ENCODE results near the gene FRS2.

The FRS2 gene

DNA sequence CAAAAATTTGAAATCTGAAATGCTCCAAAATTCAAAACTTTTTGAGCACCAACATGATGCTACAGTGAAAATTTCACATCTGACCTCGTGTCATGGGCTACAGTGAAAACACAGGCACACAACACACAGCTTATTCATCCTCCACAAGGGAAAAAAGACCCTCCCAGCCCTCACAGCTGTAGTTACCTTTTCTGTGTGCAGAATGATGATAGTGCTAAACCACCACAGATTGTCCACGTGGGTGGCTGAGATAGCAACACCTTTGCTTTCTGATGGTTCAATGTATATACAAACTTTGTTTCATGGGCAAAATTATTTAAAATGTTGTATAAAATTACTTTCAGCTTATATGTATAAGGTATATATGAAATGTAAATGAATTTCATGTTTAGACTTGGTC lies 46.8 kb downstream of the FRS2 start:
- no peak overlapping the region for H3K27ac Mint-ChIP-seq
- H3K4me1 Mint-ChIP-seq = peaks cover 16% of the 10 kb centered on the region
- H3K36me3 Mint-ChIP-seq = peaks cover 3% of the 10 kb centered on the region
- DNase-seq = no peak
- CTCF ChIA-PET = no interaction called here
- H3K27me3 Mint-ChIP-seq = no peaks in the 10 kb centered on the region
- no peak overlapping the region for H3K4me3 Mint-ChIP-seq
- H3K9me3 Mint-ChIP-seq = peaks cover 13% of the 10 kb centered on the region

DNA sequence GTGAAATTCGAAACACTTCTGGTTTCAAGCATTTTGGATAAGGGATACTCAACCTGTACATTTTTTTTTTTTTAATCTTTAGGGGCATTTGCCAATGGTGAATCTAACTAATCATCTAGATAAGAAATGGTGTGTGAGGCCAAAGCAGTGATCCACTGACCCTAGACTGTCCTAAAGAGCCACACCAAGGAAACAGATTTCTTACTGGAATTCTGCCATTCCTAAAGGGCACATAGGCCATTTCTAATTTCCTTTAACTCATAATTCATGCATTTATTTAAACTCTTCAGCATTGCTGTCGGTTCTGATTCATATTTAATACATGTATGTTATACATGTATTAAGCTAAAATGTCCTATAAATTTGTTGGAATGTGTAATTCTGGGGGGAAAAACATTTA lies 47.2 kb downstream of the FRS2 start:
- CTCF ChIA-PET = no interaction called here
- peaks cover 17% of the 10 kb centered on the region for H3K9me3 Mint-ChIP-seq
- no peaks in the 10 kb centered on the region for H3K27me3 Mint-ChIP-seq
- H3K27ac Mint-ChIP-seq = no peak overlapping the region
- H3K4me3 Mint-ChIP-seq = no peak overlapping the region
- no peak for DNase-seq
- peaks cover 6% of the 10 kb centered on the region for H3K36me3 Mint-ChIP-seq
- H3K4me1 Mint-ChIP-seq = peaks cover 14% of the 10 kb centered on the region

GRCh38 chr12:69519871-69520270 lies 49.7 kb downstream of the FRS2 start:
- no peak for DNase-seq
- Mint-ChIP-seq H3K4me1 (peaks cover 8% of the 10 kb centered on the region), H3K36me3 (peaks cover 15% of the 10 kb centered on the region), H3K9me3 (peaks cover 27% of the 10 kb centered on the region), H3K4me3 (no peak overlapping the region), H3K27me3 (no peaks in the 10 kb centered on the region), H3K27ac (no peak overlapping the region)
- CTCF ChIA-PET = no interaction called here

DNA sequence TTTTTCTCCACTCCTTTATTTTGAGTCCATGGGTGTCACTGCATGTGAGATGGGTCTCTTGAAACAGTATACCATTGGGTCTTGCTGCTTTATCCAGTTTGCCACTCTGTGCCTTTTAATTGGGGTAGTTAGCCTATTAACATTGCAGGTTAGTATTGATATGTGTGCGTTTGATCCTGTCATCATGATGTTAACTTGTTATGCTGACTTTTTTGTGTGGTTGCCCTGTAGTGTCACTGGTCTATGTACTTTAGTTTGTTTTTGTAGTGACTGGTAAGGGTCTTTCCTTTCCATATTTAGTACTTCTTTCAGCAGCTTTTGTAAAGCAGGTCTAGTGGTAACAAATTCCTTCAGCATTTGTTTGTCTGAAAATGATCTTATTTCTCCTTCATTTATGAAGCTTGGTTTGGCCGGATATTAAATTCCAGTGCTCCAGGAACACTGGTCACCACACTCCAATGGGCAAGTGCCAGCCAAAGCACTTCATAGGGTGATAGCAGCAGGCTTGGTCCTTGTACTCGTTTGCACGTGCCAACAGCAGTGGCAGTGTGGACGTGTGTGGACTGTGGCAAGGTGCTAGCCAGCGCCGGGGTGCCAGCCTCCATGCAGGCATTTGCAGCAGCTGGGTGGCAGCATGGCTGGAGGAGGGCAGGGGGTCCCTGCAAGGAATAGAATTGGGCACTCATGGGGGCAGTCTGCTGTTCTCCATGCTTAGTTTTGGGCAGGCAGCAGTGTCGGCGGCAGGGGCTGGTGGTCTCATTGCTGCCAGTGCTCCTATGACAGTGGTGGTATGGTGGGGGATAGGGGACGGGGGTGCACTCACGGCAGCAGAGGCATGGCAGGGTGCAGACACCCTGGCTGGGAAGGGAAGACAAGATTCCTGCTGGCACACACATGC lies 53.5 kb downstream of the FRS2 start:
- Mint-ChIP-seq H3K36me3 (peaks cover 15% of the 10 kb centered on the region), H3K9me3 (peaks cover 27% of the 10 kb centered on the region), H3K4me3 (no peak overlapping the region), H3K27ac (no peak overlapping the region), H3K27me3 (no peaks in the 10 kb centered on the region), H3K4me1 (peaks cover 5% of the 10 kb centered on the region)
- CTCF ChIA-PET = no interaction called here
- no peak for DNase-seq

DNA sequence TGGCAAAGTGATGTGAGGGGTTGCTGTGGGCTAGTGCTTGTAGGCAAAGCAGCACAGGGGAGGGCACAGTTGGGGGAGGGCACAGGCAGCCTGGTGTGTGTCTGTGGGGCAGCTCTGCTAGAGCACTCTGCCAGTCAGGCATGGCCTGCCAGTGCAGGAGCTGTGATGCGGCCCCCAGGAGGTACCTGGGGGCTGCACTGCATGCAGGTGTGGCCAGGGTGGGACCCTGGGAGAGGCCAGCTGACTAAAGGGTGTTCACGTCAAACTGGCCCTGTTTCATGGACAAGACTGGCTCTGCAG lies 54.1 kb downstream of the FRS2 start:
- Mint-ChIP-seq H3K27ac (no peak overlapping the region), H3K36me3 (peaks cover 12% of the 10 kb centered on the region), H3K27me3 (no peaks in the 10 kb centered on the region), H3K4me1 (peaks cover 5% of the 10 kb centered on the region), H3K9me3 (peaks cover 25% of the 10 kb centered on the region), H3K4me3 (no peak overlapping the region)
- CTCF ChIA-PET = no interaction called here
- no peak for DNase-seq

DNA sequence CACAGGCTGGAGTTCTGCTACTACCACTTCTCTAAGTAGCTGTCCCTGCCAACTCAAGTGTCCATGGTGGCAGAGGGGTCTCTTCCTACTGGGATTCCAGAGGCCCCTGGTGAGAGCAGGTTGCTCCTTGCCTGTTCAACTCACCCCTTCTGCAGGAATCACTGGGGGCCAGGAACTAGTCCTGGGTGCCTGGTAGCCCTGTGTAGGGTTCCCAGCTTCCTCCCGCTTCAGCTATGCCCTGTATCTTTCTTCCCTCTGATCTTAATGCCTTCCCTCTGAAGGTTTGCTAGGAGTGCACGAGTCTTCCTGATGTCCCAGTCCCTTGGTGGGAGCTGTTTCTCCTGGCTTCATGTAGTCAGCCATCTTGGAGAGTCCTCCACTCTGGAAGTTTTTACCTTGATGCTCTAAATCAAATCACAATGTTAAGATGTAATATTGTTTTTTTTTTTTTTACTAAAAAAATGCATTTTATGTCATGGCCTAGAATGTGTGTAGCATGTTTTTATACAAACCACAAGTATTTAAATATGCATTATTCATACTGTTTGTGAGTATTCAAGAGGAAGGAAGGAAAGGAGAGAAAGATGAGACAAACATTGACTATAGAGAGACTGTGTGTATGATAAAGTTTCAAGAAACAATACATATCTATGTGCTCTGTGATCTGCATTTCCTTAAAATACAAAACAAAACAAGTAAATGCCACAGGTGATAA lies 54.7 kb downstream of the FRS2 start:
- H3K27me3 Mint-ChIP-seq = no peaks in the 10 kb centered on the region
- H3K4me3 Mint-ChIP-seq = no peak overlapping the region
- H3K27ac Mint-ChIP-seq = no peak overlapping the region
- no peak for DNase-seq
- H3K36me3 Mint-ChIP-seq = peaks cover 12% of the 10 kb centered on the region
- peaks cover 2% of the 10 kb centered on the region for H3K4me1 Mint-ChIP-seq
- peaks cover 25% of the 10 kb centered on the region for H3K9me3 Mint-ChIP-seq
- CTCF ChIA-PET = no interaction called here

- Mint-ChIP-seq H3K9me3 (peaks cover 7% of the 10 kb centered on the region), H3K4me1 (peaks cover 2% of the 10 kb centered on the region), H3K4me3 (no peak overlapping the region), H3K27me3 (no peaks in the 10 kb centered on the region), H3K27ac (no peak overlapping the region), H3K36me3 (peaks cover 10% of the 10 kb centered on the region)
- CTCF ChIA-PET = no interaction called here
- DNase-seq = no peak
These were observed 57.5 kb downstream of the FRS2 start for GRCh38 chr12:69527506-69528272.

GRCh38 chr12:69529021-69529420 lies 58.8 kb downstream of the FRS2 start:
- Mint-ChIP-seq H3K9me3 (no peaks in the 10 kb centered on the region), H3K36me3 (peaks cover 7% of the 10 kb centered on the region), H3K4me3 (no peak overlapping the region), H3K27me3 (no peaks in the 10 kb centered on the region), H3K4me1 (peaks cover 2% of the 10 kb centered on the region), H3K27ac (no peak overlapping the region)
- CTCF ChIA-PET = interaction anchor here (1.1 kb wide), 1 partner anchor 41 kb away, joined by 4 read pairs; no protein-coding TSS in a partner anchor
- DNase-seq = no peak

DNA sequence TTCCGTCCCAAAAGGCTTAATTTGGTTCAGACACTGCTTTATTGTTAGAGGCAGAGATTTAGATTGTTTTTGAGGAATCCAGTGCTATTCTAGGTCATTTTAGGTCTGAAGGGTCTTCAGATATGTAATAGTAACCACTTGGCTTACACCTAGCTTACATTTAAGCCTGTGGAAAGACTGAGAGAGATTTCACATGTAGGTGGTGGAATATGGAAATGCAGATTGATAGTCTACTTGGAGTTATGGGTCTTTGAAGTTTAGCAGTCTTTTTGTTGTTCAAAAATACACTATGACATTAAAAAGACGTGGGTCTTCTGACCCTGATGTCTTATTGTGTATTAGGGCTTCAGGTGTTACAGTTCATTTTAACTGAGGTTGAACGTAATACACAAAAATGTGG lies 63.7 kb downstream of the FRS2 start:
- no peak overlapping the region for H3K27ac Mint-ChIP-seq

DNA sequence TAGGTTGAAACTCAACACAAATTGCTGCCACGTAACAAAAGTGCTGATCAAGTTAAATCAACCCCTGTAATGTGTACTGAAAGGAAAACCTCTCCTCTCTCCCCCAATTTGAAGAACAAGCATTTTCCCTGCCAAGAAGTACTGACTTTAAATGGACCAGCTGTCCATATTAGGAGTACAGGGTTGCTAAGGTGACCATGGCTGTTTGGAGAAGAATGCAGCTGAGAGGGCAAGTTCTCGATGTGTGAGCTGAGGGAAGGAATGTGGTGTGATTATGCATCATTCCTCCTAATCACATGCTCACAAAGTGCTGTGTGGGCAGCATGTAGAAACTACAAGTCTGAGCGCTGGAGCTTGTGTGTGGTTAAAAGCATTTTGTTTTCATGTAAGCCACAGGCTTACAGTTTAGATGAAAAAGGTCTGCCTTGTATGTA lies 64.2 kb downstream of the FRS2 start:
- CTCF ChIA-PET = interaction anchor here (0.9 to 1.3 kb wide), 3 partner anchors 32 to 177 kb away, joined by 3 to 4 read pairs (median 3); no protein-coding TSS in a partner anchor
- Mint-ChIP-seq H3K9me3 (no peaks in the 10 kb centered on the region), H3K27ac (no peak overlapping the region), H3K27me3 (no peaks in the 10 kb centered on the region), H3K4me1 (peaks cover 7% of the 10 kb centered on the region), H3K36me3 (peaks cover 13% of the 10 kb centered on the region), H3K4me3 (no peak overlapping the region)
- DNase-seq = no peak

More for the DNA sequence above, 63.7 kb downstream of the FRS2 start:
- Mint-ChIP-seq H3K4me3 (no peak overlapping the region), H3K9me3 (no peaks in the 10 kb centered on the region), H3K27me3 (no peaks in the 10 kb centered on the region), H3K36me3 (peaks cover 13% of the 10 kb centered on the region), H3K4me1 (peaks cover 7% of the 10 kb centered on the region)
- no peak for DNase-seq
- CTCF ChIA-PET = interaction anchor here (1.0 to 1.3 kb wide), 2 partner anchors 37 to 176 kb away, joined by 3 to 4 read pairs; no protein-coding TSS in a partner anchor

DNA sequence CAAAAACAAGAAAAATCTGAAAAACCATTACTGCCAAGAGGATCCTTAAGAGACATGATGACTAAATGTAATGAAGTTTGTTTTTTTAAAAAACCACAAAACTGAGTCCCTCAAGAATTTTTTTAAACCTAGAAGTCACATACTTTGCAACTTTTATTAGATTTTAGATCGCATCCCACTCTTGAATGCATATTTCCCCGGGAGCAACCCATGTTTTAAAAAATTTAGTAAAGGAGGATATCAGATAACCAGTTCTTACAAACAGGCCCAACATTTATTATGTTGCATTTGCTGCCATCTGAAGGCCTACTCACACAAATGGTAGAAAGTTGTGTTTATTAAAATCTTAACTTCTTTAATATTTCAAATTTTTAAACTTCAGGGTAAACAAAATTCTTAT lies 70.8 kb downstream of the FRS2 start:
- Mint-ChIP-seq H3K27ac (no peak overlapping the region), H3K36me3 (peaks cover 24% of the 10 kb centered on the region), H3K4me1 (no peaks in the 10 kb centered on the region), H3K9me3 (peaks cover 9% of the 10 kb centered on the region), H3K27me3 (no peaks in the 10 kb centered on the region), H3K4me3 (no peak overlapping the region)
- DNase-seq = no peak
- CTCF ChIA-PET = no interaction called here

DNA sequence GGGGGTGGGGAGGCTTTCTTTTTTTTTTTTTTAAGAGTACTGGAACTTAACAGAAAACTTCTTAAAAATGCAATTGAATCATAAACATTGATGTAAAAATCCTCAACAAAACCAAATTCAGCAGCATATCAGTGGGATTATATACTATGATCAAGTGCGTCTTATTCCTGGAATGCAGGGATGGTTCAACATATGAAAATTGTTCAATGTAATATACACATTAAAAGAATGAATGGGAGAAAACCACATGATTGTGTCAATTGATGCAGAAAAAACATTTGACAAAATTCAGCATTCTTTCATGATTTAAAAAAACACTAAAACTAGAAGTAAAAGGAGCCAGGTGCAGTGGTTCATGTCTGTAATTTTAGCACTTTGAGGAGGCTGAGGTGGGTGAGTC lies 73.9 kb downstream of the FRS2 start:
- Mint-ChIP-seq H3K4me3 (no peak overlapping the region), H3K27ac (no peak overlapping the region), H3K36me3 (peaks cover 21% of the 10 kb centered on the region), H3K9me3 (peaks cover 9% of the 10 kb centered on the region), H3K27me3 (no peaks in the 10 kb centered on the region), H3K4me1 (no peaks in the 10 kb centered on the region)
- DNase-seq = no peak
- CTCF ChIA-PET = no interaction called here

DNA sequence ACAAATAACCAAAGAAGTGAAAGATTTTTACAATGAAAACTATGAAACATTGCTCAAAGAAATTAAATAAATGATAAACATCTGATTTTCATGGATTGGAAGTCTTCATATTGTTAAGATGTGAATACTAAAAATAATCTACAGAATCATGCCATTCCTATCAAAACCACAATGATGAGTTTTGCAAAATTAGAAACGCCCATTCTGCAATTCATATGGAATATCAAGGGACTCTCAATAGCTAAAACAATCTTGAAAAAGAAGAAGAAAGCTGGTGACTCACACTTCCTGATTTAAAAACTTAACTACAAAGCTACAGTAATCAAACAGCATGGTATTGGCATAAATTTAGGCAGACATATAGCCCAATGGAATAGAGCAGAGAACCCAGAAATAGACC lies 74.9 kb downstream of the FRS2 start:
- Mint-ChIP-seq H3K4me1 (no peaks in the 10 kb centered on the region), H3K27me3 (no peaks in the 10 kb centered on the region), H3K9me3 (peaks cover 9% of the 10 kb centered on the region), H3K36me3 (peaks cover 21% of the 10 kb centered on the region), H3K27ac (no peak overlapping the region), H3K4me3 (no peak overlapping the region)
- no peak for DNase-seq
- CTCF ChIA-PET = no interaction called here

DNA sequence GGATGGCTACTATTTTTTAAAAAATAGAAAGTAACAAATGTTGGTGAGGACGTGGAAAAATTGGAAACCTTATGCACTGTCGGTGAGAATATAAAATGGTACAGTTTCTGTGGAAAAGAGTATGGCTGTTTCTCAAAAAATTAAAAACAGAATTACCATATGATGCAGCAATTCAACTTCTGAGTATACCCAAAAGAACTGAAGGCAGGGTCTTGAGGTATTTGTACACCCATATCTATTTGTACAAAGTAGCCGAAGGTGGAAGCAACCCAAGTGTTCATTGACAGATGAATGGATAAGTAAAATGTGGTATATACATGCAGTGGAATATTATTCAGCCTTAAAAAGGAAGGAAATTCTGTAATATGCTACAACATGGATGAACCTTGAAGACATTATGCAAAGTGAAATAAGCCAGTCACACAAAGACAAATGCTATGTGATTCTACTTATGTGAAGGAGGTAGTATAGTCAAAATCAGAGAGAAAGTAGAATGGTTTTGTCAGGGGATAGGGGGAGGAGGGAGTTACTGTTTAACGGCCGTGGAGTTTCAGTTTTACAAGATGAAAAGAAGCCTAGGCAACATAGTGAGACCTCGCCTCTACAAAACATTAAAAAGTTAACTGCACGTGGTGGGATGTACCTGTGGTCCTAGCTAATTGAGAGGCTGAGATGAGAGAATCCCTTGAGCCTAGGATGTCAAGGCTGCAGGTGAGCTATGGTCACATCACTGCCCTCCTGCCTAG lies 76.7 kb downstream of the FRS2 start:
- CTCF ChIA-PET = no interaction called here
- H3K4me1 Mint-ChIP-seq = no peaks in the 10 kb centered on the region
- no peak overlapping the region for H3K4me3 Mint-ChIP-seq
- H3K27ac Mint-ChIP-seq = no peak overlapping the region
- no peaks in the 10 kb centered on the region for H3K27me3 Mint-ChIP-seq
- H3K9me3 Mint-ChIP-seq = peaks cover 9% of the 10 kb centered on the region
- no peak for DNase-seq
- peaks cover 14% of the 10 kb centered on the region for H3K36me3 Mint-ChIP-seq
